HepG2 (cell line): ENCODE results near the gene OPN3. TPM values are rescaled to one million over a fixed set of nuclear protein-coding genes. Genes with fewer than 3 reads are reported as not detected.

Experiments
- ATAC-seq: fragments of 200-7000 bp; cut with Tn5 transposase; 3 replicates; pipeline ENCODE4 v1.9.1; 2020; ENCODE audit warnings: mild to moderate bottlenecking, moderate library complexity
- BruUV-seq: library from RNA; stranded (reverse); fragments of 400-500 nt; replicated peaks from 2 replicates; lab custom pipeline; 2021; lab: Mats Ljungman, UMichigan
- CTCF ChIA-PET: fragments of 300-600 bp; formaldehyde crosslinking; extraction: SDS; loops from one replicate; lab custom pipeline; 2021; ENCODE audit warnings: low total read pairs, inconsistent platforms, low intra/inter-chr PET ratio; lab: Yijun Ruan, JAX
- POLR2A ChIA-PET: fragments of 350-600 bp; sonication (Branson Sonifier 250); formaldehyde crosslinking; loops from one replicate; lab custom pipeline; 2020; ENCODE audit warnings: antibody characterized with exemption, inconsistent platforms; lab: Yijun Ruan, JAX
- DNase-seq: peaks from one replicate; pipeline ENCODE4 v3.0.0-alpha.2; 2015; ENCODE audit warnings: low spot score
- FAIRE-seq: peaks from 3 replicates; lab custom pipeline; 2011; peaks lifted over from hg19 to GRCh38; lab: Jason Lieb, UNC
- H2AFZ ChIP-seq: one replicate; pipeline ENCODE4 v1.6.1; 2011; ENCODE audit warnings: low read length, inconsistent platforms
- H3K27ac ChIP-seq: fragments of 300-600 bp; 3 replicates; pipeline ENCODE4 v1.8.0; 2011; ENCODE audit warnings: mixed run types, mild to moderate bottlenecking, mixed read lengths, low read length, inconsistent platforms; ENCODE audit not compliant: insufficient read depth; ENCODE audit errors: extremely low read length
- H3K27me3 ChIP-seq, 2 experiments: fragments of 200-600 bp in 1 of 2; 2 replicates in 1 of 2; 3 replicates in 1 of 2; pipeline versions ENCODE4 v1.6.0 to v1.8.0; 2011; ENCODE audit warnings: low read length in 2 of 2, mild to moderate bottlenecking in 2 of 2, moderate library complexity in 2 of 2, inconsistent platforms in 1 of 2; ENCODE audit not compliant: insufficient read depth in 2 of 2, control insufficient read depth in 1 of 2
- H3K36me3 ChIP-seq, 2 experiments: fragments of 200-600 bp in 1 of 2; replicated peaks in 1 of 2; 2 replicates in 1 of 2; 3 replicates in 1 of 2; pipeline versions ENCODE4 v1.5.1 to v1.8.0; 2011; ENCODE audit warnings: low read length in 2 of 2, inconsistent platforms in 1 of 2; ENCODE audit not compliant: insufficient read depth in 2 of 2, control insufficient read depth in 1 of 2
- H3K4me1 ChIP-seq: 2 replicates; pipeline ENCODE4 v1.5.1; 2012; ENCODE audit warnings: low read length, inconsistent platforms; ENCODE audit not compliant: insufficient read depth
- H3K4me2 ChIP-seq: 2 replicates; pipeline ENCODE4 v1.6.0; 2011; ENCODE audit warnings: low read depth, low read length, inconsistent platforms
- H3K4me3 ChIP-seq, 3 experiments: fragments of 200-600 bp in 1 of 3; sonication (generic), shearing (Covaris generic) in 1 of 3; replicated peaks in 1 of 3; 2 replicates each; pipeline ENCODE4 v1.5.1; 2011 to 2016; ENCODE audit warnings: low read length in 3 of 3, inconsistent platforms in 2 of 3, low read depth in 2 of 3, mild to moderate bottlenecking in 2 of 3, control low read depth in 1 of 3, mixed read lengths in 1 of 3; ENCODE audit not compliant: insufficient read depth in 1 of 3
- H3K79me2 ChIP-seq: one replicate; pipeline ENCODE4 v1.6.1; 2011; ENCODE audit warnings: low read length, inconsistent platforms; ENCODE audit not compliant: insufficient read depth
- H3K9ac ChIP-seq: 2 replicates; pipeline ENCODE4 v1.6.0; 2011; ENCODE audit warnings: mild to moderate bottlenecking, low read depth, low read length, inconsistent platforms; ENCODE audit not compliant: insufficient read depth
- H3K9me3 ChIP-seq: 2 replicates; pipeline ENCODE4 v1.5.1; 2012; ENCODE audit warnings: mild to moderate bottlenecking, low read length
- H4K20me1 ChIP-seq: 2 replicates; pipeline ENCODE4 v1.6.0; 2011; ENCODE audit warnings: inconsistent platforms, mild to moderate bottlenecking, low read length, moderate library complexity; ENCODE audit not compliant: insufficient read depth
- GTF2F1 ChIP-seq: fragments of 150-350 bp; IDR thresholded peaks from 2 replicates; pipeline ENCODE4 v1.6.1; 2014; ENCODE audit warnings: low read length
- HDAC1 ChIP-seq: sonication (generic); formaldehyde crosslinking; IDR thresholded peaks from 2 replicates; pipeline ENCODE4 v1.5.1; 2020; ENCODE audit warnings: mild to moderate bottlenecking, missing genetic modification reagents
- MAZ ChIP-seq, 2 experiments: sonication (generic) in 1 of 2; formaldehyde crosslinking in 1 of 2; IDR thresholded peaks; 2 replicates each; pipeline versions ENCODE4 v1.5.0 to v1.6.1; 2012 to 2020; ENCODE audit warnings: low read depth in 2 of 2, mild to moderate bottlenecking in 2 of 2, borderline replicate concordance in 1 of 2, improper control_type of control experiment in 1 of 2, low read length in 1 of 2, missing genetic modification reagents in 1 of 2, moderate library complexity in 1 of 2
- NR2F2 ChIP-seq: IDR thresholded peaks from 2 replicates; pipeline ENCODE4 v1.6.1; 2012; ENCODE audit warnings: low read depth, inconsistent platforms, borderline replicate concordance
- PCBP2 ChIP-seq: fragments of 200-400 bp; formaldehyde crosslinking; optimal IDR thresholded peaks from 2 replicates; pipeline ENCODE3; 2018; ENCODE audit warnings: low read length, low read depth; ENCODE audit not compliant: poor library complexity, severe bottlenecking
- PHF20 ChIP-seq: sonication (generic); formaldehyde crosslinking; IDR thresholded peaks from 2 replicates; pipeline ENCODE4 v1.5.0; 2020; ENCODE audit warnings: mild to moderate bottlenecking, missing genetic modification reagents
- PTBP1 ChIP-seq: fragments of 200-400 bp; formaldehyde crosslinking; IDR thresholded peaks from 2 replicates; pipeline ENCODE4 v1.6.1; 2018; ENCODE audit warnings: low read length, low read depth; ENCODE audit not compliant: poor library complexity, severe bottlenecking
- SALL1 ChIP-seq: sonication (generic); formaldehyde crosslinking; IDR thresholded peaks from 2 replicates; pipeline ENCODE4 v1.8.0; 2022; ENCODE audit warnings: mild to moderate bottlenecking, missing genetic modification reagents
- SETDB1 ChIP-seq: sonication (generic); formaldehyde crosslinking; IDR thresholded peaks from 2 replicates; pipeline ENCODE4 v1.5.1; 2020; ENCODE audit warnings: missing genetic modification reagents, mild to moderate bottlenecking, borderline replicate concordance
- THAP11 ChIP-seq: IDR thresholded peaks from 2 replicates; pipeline ENCODE4 v1.6.1; 2016; ENCODE audit warnings: missing biosample characterization, missing genetic modification reagents
- ZFY ChIP-seq: sonication (generic); formaldehyde crosslinking; IDR thresholded peaks from 2 replicates; pipeline ENCODE4 v1.4.0; 2020; ENCODE audit warnings: missing genetic modification reagents
- ZMYM3 ChIP-seq: sonication (generic); formaldehyde crosslinking; IDR thresholded peaks from 2 replicates; pipeline ENCODE4 v1.5.1; 2020; ENCODE audit warnings: mild to moderate bottlenecking, missing genetic modification reagents
- ZNF430 ChIP-seq: sonication (generic); formaldehyde crosslinking; IDR thresholded peaks from 2 replicates; pipeline ENCODE4 v1.9.0; 2021; ENCODE audit warnings: mild to moderate bottlenecking, missing genetic modification reagents
- ZNF747 ChIP-seq: sonication (generic); formaldehyde crosslinking; IDR thresholded peaks from 2 replicates; pipeline ENCODE4 v1.8.1; 2023; ENCODE audit warnings: missing genetic modification reagents, mild to moderate bottlenecking, borderline replicate concordance
- ZNF768 ChIP-seq: sonication (generic); formaldehyde crosslinking; IDR thresholded peaks from 2 replicates; pipeline ENCODE4 v1.4.0; 2020; ENCODE audit warnings: missing genetic modification reagents
- ZNF782 ChIP-seq: sonication (generic); formaldehyde crosslinking; IDR thresholded peaks from 2 replicates; pipeline ENCODE4 v1.4.0; 2020; ENCODE audit warnings: missing genetic modification reagents, mild to moderate bottlenecking, borderline replicate concordance
- ZNF816 ChIP-seq: sonication (generic); formaldehyde crosslinking; IDR thresholded peaks from 2 replicates; pipeline ENCODE4 v1.8.0; 2022; ENCODE audit warnings: missing genetic modification reagents, mild to moderate bottlenecking, borderline replicate concordance
- ZSCAN30 ChIP-seq: sonication (generic); formaldehyde crosslinking; IDR thresholded peaks from 2 replicates; pipeline ENCODE4 v1.5.0; 2020; ENCODE audit warnings: mild to moderate bottlenecking, missing genetic modification reagents
- WGBS: methylation state at CpG from one replicate; pipeline ENCODE4 v1.1.6; 2017; ENCODE audit warnings: low lambda C conversion rate; 5-methylcytosine and 5-hydroxymethylcytosine counted together
- in situ Hi-C: cut with HindIII; loops from 2 replicates; pipeline ENCODE4 v1.10.0; 2017; ENCODE audit warnings: low pct_unique_long_range_greater_than_20kb; ENCODE audit not compliant: extremely low pct_ligation_motif_present
- intact Hi-C: fragments of 100-400 bp; cut with micrococcal nuclease; formaldehyde crosslinking; loops from one replicate; pipeline ENCODE4 v1.10.0; 2022; ENCODE audit not compliant: unreplicated experiment
- polyA plus RNA-seq, 8 experiments: library from polyadenylated mRNA; depleted of rRNA in 3 of 8; stranded (reverse) in 7 of 8; unstranded in 1 of 8; fragments of >200 nt; fragmentation: Illumina TruSeq in 4 of 8; extraction: Trizol in 4 of 8; gene quantifications; 2 replicates each; pipeline versions ENCODE4 v1.2.1 to v1.2.3, GENCODE V29; 2011 to 2016; ENCODE audit warnings: low read depth in 4 of 8, missing spikeins in 1 of 8, mixed read lengths in 1 of 8; ENCODE audit not compliant: insufficient read depth in 1 of 8
- total RNA-seq, 5 experiments: library from RNA; depleted of rRNA; stranded (reverse); fragments of >200 nt; fragmentation: Illumina TruSeq; extraction: Trizol; gene quantifications; 2 replicates each; pipeline ENCODE4 v1.2.3, GENCODE V29; 2016; ENCODE audit warnings: low read depth in 1 of 5
- TF ChIP-seq, protein P1 (sequence below): sonication (generic); formaldehyde crosslinking; IDR thresholded peaks from 2 replicates; pipeline ENCODE4 v1.5.0; 2020; ENCODE audit warnings: missing genetic modification reagents, mild to moderate bottlenecking, borderline replicate concordance

The OPN3 gene
- total and polyA plus RNA-seq, 2 of the 13 experiments (the other 11 are each of a cell fraction or from before 2014, with no cell fraction given): 17.4 to 23.0 TPM

DNA sequence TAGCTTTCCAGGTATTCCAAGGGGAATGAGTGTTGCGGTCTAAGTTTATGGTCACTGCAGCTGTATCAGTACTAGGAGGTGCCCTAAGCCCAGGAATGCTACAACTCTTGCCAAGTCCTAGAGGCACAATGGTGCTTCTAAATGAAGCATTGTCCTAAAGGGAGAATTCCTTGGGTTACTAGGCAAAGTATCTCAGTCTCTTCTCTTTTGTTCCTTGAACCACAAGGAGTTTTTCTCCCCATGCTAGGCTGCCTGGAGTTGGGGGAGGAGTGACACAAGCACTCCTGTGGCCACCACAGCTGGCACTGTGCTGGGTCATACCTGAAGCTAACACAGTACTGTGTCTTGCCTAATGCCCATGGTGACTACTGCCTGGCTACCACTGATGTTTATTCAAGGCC, 57.2 kb downstream of the OPN3 start:
- Histone ChIP-seq H3K9me3 (no peaks in the 10 kb centered on the region), H3K79me2 (no peaks in the 10 kb centered on the region), H3K9ac (no peak overlapping the region), H4K20me1 (no peaks in the 10 kb centered on the region), H2AFZ (no peak overlapping the region), H3K4me2 (no peak overlapping the region), H3K4me3 (no peak overlapping the region), H3K4me1 (no peaks in the 10 kb centered on the region), H3K27ac (no peak overlapping the region), H3K27me3 (no peaks in the 10 kb centered on the region), H3K36me3 (no peaks in the 10 kb centered on the region)
- ChIA-PET CTCF (no interaction called here), POLR2A (no interaction called here)
- no TSS peak for BruUV-seq
- DNase-seq (no peak), FAIRE-seq (no peak), ATAC-seq (no peak)
- 60% methylated on average over 1 of the region's 1 CpG for WGBS
- intact Hi-C loops (no loop called here), in situ Hi-C loops (no loop called here)
- TF ChIP-seq PTBP1: no peak
- no peak for TF ChIP-seq PHF20 (CRISPR knock-in tag)
- no peak for TF ChIP-seq ZMYM3
- no peak for TF ChIP-seq MAZ (IDR thresholded peaks at IDR 0.05; ENCODE audit: borderline replicate concordance, low read depth, low read length)
- TF ChIP-seq MAZ (CRISPR knock-in tag; IDR thresholded peaks at IDR 0.05; ENCODE audit: low read depth): no peak
- TF ChIP-seq ZNF782 (CRISPR knock-in tag): no peak
- TF ChIP-seq THAP11 (CRISPR knock-in tag): no peak
- no peak for TF ChIP-seq SALL1 (CRISPR knock-in tag)
- no peak for TF ChIP-seq ZNF816 (CRISPR knock-in tag)
- no peak for TF ChIP-seq ZNF768
- no peak for TF ChIP-seq ZNF430 (CRISPR knock-in tag)
- no peak for TF ChIP-seq ZNF747 (CRISPR knock-in tag)
- TF ChIP-seq HDAC1: no peak
- no peak for TF ChIP-seq GTF2F1
- no peak for TF ChIP-seq PCBP2
- no peak for TF ChIP-seq SETDB1 (CRISPR knock-in tag)
- no peak for TF ChIP-seq ZFY
- TF ChIP-seq, protein P1, sequence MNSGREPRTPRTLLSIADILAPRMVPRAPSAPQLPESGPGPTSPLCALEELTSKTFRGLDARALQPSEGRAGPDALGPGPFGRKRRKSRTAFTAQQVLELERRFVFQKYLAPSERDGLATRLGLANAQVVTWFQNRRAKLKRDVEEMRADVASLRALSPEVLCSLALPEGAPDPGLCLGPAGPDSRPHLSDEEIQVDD (CRISPR knock-in tag): no peak
- TF ChIP-seq NR2F2: no peak
- no peak for TF ChIP-seq ZSCAN30
